Cerebellar nuclear complex (tissue), 1 donor: Measurements from ENCODE around the gene ADAM12.

Source experiments
- DNase-seq, 2 experiments: peaks; one replicate each; lab custom pipeline; 2025; lab: John Stamatoyannopoulos, UW

Gene ADAM12

DNA sequence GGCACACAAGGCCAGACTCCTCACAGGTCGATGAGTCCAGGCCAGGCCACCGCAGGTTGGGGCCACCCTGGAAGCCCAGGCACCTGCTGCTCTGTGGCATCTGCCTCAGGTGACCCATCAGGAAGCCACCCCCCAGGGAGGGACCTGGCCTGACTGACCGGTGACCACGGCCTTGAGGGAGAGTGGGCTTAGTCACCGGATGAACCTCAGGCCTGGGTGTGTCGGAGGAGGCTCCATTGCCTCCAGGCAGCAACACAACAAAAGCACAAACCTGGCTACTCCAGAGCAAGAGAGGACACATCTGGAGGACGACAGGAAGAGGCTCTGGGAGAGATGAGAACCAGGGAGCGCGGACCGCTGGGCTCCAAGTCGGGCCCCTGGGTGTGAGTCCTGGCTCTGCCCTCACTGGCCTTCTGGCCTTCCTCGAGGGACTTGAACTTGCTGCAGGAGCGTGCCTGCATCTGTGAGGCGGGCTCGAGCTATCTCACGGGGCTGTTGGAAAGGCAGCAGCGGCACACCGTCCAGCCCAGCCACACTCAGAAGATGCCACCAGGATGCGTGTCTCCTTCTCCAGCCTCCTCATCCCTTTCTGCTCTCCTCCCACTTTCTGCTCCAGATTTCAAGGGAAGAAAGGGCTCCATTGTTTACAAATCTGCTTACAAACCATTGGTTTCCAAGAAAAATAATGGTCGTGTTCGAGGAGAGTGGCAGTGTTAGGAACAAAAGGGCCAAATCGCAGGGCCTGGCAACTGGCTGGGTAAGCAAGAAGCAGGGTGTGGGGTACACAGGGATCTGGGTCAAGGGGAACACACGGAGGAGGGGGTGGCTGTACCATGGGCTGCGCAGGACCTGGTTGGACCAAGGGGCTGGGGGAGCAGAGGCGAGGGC is 152.9 kb downstream of the ADAM12 start:
- DNase-seq, result no peak

GRCh38 chr10:126234630-126235029 is 153.6 kb downstream of the ADAM12 start:
- DNase-seq, result no peak

DNA sequence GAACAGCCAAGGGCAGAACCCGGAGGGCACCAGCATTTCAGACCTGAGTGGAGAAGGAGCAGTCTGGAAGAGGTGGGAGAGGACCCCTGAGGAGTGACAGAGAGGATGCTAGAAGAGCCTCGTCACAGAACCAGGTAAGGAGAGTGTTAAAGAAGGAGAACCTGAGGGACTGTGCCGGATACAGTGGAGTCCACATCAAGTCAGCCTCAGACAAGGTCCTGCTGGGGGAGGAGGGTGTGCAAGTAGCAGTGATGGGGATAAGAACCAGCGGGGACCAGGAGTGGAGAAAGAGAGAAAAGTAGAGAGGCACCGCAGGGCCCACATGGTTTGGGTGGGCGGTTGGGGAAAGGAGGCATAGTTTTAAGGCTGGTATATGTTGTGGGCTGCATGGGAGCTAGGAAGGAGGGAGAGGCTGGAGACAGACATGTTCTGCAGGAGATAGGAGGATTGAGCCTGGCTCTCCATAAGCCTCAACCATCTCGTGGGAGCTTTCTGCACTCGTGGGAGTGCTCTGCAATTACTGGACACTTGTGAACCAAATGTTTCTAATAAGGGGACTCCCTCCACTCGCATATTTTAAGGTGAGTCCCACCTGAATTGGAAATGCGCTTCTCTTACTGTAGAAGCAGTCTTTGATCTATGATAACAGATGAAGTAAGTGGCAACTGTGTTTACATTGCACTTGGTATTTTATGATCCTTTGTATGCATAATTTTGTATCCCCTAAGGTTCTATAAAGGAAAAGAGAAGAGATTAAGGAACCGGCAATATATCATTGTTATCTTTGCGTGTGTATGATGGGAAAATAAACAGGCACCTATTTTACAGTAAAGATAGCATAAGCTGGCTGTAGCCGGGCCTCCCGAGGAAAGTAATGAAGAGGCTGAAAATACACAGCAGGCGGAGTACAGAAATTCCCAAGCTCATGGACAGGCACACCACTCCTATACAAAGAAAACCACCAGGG is 154.8 kb downstream of the ADAM12 start:
- no peak for DNase-seq

DNA sequence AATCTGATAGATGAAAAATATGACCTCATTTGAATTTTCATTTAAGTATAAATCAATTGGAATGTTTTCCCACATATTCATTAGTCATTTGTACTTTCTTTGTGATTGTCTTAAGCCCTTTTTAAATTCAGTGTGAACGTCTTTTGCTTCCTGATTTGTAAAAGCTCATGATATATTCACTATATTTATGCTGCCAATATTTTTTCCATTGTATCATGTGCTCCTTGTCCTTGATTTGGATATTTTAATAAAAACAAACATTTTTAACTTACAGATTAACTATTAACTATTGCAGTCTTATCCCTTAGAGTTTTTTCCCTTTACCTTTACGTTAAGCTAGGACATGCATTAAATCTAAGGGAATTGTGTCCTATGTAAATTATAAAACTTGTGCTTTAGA is 157.7 kb downstream of the ADAM12 start:
- DNase-seq, result no peak

GRCh38 chr10:126229686-126230085 is 158.6 kb downstream of the ADAM12 start:
- no peak for DNase-seq

GRCh38 chr10:126227762-126228134 is 160.5 kb downstream of the ADAM12 start:
- DNase-seq, result no peak

- no peak for DNase-seq
Measured at GRCh38 chr10:126226988-126227761, 161.1 kb downstream of the ADAM12 start.

DNA sequence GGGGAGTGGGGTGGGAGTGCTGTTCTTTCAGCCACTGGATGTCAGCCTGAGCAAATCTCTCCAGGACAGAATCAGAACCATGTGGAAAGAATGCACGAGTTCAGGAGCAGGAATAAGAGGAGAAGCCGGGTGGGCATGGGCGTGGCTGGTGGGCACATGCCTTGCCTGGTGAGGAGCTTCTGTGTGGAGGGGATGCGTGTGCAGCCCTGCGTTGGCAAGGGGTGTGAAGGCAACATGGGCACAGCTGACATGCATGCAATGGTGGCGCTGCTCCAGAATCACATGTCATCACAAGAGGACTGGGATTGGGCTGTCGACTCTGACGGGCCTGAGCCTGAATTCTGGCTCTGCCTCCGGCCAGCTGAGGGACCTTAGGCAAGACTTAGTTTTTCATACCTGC is 162.1 kb downstream of the ADAM12 start:
- DNase-seq, result no peak

DNA sequence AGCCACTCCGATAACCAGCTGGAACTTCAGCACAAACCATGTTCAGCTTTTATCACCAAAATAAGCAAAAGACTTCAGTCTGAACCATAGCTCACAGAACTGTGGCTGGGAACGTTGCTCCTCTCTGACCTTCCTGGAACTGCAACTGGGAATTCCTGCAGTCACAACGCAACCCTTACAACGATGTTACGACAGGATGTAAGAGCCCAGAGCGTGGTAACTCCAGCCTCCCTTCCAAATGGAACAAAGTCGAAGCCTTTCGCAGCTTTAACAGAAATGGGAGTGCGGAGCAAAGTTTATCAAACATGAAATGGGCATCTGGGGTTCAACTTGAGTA is 162.6 kb downstream of the ADAM12 start:
- no peak for DNase-seq

DNA sequence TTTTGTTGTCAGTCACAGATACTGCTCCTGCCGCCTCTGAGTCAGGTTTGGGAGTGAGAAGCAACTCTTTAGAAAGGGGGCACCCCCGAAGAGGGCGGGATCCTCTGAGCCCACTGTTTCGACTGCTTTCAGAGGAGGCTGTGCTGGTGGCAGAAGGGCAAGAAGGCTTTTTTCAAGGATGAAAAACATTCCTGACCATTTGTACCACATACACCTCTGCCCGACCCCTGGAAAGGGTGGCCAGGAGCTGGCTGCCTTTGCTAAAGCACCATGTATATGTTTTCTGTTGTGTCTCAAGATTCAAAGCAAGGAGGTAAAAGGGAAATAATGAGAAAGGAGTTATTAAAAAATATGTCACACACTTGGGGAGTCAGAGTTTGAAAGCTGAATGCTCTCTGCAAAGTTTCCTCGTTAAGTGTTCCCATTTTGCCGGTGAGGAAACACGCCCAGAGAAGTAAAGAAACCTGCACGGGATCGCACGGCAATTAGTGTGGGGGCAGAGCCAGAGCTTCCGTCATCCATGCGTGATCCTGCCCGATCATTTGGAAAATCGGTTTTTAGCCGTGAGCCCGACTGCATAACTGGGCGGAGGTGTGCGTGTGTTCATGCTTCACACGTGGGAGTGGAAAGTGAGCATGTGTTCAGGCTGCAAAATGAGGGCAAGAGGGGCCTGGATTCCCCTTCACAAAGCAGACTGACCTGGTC is 163.2 kb downstream of the ADAM12 start:
- no peak for DNase-seq

DNA sequence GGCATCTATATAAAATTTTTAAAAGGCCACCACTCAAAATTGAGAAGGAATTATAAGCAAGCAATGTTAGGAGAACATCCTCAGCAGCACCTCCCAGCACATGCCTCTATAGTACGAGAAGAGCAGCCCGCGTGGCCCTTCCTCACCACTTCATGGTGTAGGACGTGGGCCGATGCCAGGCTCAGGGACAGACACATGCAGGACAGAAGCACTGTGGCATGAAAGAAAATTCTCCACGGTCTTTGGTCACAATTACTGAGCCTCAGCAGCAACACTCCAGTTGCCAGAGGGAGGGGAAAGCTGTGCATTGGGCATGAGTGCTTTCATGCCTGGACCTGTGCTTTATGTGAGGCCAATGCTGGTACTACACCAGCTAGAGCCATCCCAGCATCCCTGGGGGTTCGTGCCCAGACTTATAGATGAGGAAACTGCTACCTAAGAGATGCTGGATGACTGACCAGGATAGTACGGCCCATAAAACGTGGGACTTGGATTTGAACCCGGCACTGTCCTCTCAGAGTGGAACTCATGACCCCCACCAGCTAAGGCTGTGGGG is 164.7 kb downstream of the ADAM12 start:
- no peak for DNase-seq

GRCh38 chr10:126222736-126223511 is 165.4 kb downstream of the ADAM12 start:
- no peak for DNase-seq

DNA sequence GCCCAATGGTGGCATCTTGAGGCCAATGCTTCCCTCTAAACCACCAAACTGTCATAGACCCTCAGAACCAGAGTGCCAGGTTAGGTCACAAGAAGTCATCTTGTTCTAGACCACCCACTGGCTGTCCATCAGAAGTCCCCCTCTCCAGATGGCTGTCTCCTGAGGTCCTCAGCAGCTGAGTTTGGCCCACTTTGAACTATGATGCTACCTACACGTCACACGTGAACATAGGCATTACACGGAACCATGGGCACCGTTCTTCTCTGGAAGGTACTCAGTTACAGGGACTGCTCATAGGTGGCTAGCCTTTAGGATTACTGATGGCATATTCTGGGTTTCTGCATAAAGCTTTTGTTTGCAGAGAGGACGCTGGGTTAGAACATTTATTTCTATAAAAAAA is 166.4 kb downstream of the ADAM12 start:
- DNase-seq, result no peak

DNA sequence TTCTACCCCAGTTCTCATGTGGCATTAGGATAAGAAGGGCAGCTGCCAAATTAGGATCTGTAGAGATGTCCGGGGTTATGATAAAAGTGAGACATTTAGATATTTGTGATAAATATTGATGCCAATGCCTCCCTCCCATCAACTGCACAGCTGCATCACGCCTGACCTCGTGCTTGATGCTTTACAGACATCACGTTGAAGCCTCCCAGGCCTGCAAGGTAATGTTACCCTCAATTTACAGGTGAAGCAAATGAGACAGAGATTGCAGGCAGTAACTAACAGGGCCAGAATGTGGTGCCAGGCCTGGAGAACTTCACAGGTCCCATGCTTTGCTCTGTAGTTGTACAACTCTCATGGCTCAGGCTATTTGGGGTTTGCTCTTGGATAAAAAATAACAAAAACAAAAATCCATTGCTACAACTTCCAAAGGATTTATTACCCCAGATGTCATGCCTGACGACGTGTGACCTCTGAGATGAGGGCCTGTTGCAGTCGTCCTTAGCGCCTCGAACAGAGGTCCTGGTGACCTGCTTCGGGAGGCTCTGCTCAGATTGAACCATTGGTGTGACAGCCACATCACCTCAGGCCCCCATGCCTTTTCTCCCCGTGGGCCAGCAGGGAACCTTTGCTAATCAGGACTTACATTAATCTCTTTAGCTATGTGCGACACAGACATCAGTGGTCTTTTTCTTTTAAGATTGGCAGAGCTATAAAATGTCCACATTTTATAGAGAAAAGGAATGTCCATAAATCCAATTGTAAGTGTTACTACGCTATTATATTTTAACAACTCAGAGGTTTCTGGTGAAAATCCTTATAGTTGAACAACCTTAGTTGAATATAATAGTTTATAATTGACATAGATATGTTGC is 169.3 kb downstream of the ADAM12 start:
- no peak for DNase-seq

DNA sequence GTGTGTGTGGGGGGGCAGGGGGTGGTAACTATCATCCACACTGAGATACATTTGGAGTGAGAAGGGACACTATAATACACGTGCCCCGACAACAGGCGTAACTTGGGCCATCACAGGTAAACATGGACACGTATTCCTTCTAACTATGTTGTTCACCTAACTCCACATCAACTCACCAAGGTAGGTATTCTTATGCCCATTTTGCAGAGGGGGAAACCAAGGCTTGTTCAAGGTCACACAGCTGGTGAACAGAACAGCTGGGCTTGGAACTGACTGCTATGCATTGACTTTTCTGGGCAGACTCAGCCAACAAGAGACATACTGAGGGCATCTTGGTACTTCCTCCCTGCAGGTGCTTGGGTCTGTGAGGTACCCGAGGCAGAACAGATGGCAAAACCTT is 170.1 kb downstream of the ADAM12 start:
- DNase-seq, result no peak

DNA sequence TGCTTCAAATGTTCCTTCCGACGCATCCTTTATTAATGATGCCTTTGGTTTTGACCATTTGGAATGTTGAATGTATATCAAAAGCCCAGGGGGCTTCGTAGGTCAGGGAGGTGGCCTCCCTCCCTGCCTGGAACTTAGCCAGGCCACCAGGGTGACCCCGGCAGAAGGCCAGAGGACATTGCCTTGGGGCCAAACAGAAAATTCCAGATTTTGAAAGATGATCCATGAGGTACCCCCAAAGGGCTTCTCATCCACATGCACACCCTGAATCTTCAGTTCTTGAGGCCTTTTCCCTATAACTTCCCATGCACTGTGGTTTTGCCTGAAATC is 171.7 kb downstream of the ADAM12 start:
- DNase-seq, result no peak

DNA sequence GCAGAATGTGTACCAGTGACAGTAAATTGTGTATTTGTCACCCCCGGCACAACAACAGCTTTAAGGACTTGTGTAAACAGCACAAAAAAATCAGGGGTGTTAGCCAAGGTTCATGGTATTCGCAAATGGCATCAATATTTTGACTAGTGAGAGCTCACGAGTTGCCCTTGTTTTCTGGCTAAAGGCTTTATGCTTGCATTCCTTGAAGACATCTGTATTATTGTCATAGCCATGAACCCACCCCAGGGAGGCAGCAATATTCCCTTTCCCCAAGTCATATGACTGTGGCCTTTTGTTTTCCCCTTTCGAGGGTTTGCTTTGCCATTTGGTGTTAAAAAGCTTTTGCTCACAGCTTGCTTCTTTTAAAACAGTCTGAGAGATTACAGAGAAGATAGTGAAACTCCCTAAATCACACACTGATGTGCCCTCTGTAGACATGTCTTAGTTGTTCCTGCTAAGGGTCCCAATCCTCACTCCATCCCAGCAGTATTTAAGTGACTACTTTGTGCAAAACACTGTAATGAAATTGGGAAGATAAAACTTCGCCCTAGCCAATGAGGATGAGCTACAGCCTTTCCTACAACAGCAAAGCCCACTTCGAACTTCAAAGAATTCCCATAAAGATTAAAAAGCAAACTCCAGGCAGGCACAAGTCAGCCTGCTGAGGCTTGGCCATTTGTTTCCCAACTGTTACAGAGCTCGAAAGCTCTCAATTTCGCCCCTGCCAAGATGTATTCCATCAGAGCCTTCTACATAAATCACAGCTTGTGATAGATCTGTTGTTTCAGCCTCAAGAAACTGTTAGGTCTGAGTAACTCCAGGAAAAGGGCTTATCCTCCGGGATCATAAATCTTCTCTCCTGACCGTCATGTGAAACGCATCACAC is 172.3 kb downstream of the ADAM12 start:
- no peak for DNase-seq

GRCh38 chr10:126214679-126215078 is 173.6 kb downstream of the ADAM12 start:
- no peak for DNase-seq

- DNase-seq, result no peak
Measured at GRCh38 chr10:126214021-126214420, 174.3 kb downstream of the ADAM12 start.
